GM12873 (cell line): ENCODE measurements around the gene CHMP4A.

Experiments
- TF ChIP-seq, protein P1 (sequence below): IDR thresholded peaks from 2 replicates; pipeline ENCODE4 v1.5.1; 2012; ENCODE audit warnings: low read depth, mild to moderate bottlenecking, moderate library complexity, low read length, control low read depth; ENCODE audit not compliant: insufficient read depth; ENCODE audit errors: missing control alignments

The CHMP4A gene

DNA sequence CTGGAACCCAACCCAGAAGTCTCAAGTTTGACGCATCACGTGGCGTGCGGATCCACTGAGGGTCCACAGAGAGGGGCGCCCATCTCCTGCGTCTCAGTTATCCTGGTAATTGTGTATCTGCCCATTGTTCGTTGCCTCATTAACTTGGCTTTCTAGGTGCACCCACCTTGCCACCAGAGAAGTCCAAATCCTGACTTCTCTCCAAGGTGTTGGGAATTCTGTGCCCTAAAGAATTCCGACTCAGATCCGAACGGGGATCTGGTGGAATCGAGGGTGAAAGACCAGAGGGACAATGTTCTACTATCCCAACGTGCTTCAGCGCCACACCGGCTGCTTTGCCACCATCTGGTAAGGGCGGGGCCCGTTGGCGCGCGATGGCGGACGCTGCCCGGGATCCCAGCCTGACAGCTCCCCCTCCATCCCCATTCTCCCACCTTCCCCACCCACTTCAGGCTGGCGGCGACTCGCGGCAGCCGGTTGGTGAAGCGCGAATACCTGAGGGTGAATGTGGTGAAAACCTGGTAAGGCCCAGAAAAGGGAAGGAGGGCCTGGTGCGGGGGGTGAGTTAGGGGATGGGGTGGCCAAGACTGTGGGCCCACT, 40.9 kb downstream of the CHMP4A start:
- TF ChIP-seq, protein P1, sequence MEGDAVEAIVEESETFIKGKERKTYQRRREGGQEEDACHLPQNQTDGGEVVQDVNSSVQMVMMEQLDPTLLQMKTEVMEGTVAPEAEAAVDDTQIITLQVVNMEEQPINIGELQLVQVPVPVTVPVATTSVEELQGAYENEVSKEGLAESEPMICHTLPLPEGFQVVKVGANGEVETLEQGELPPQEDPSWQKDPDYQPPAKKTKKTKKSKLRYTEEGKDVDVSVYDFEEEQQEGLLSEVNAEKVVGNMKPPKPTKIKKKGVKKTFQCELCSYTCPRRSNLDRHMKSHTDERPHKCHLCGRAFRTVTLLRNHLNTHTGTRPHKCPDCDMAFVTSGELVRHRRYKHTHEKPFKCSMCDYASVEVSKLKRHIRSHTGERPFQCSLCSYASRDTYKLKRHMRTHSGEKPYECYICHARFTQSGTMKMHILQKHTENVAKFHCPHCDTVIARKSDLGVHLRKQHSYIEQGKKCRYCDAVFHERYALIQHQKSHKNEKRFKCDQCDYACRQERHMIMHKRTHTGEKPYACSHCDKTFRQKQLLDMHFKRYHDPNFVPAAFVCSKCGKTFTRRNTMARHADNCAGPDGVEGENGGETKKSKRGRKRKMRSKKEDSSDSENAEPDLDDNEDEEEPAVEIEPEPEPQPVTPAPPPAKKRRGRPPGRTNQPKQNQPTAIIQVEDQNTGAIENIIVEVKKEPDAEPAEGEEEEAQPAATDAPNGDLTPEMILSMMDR: no peak

DNA sequence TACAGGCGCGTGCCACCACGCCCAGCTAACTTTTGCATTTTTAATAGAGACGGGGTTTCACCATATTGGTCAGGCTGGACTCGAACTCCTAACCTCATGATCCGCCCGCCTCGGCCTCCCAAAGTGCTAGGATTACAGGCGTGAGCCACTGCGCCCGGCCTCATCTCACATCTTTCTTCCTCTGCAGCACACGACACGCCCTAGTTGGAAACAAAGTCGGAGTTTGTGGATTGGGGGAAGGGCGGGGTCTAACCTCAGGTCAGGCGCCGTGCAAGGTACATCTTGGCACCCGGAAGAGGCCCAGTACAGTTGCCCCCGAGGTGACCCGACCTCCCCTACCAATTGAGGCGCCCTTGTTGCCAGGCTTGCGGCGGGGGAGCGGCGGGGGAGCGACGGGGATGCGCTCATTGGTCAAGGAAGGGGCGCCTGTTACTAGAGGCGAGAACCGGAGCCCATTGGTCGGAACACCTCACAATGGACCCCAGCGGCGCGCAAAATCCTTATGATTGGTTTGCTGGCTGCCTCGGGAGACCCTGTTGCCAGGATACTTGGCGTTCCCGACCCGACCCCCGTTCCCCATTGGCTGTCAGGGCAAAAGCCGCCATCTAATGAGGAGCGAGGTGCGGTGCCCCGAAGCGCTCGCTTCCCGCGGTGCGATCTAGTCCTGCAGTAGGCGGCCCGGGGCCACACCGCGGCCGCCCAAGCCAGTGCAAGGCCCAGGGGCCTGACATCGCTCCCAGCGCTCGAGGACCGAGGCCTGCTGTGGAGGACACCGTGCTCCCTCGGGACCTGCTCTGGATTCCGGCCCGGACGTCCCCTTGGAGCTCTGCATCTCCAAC, 41.6 kb downstream of the CHMP4A start, which contains the start of gene REC8:
REC8 (plus strand) TSS at position 659 of the 839 bp plus-strand sequence. CDS start 473 bp downstream, outside the sequence.
- TF ChIP-seq, protein P1: peak; percentile 2

DNA sequence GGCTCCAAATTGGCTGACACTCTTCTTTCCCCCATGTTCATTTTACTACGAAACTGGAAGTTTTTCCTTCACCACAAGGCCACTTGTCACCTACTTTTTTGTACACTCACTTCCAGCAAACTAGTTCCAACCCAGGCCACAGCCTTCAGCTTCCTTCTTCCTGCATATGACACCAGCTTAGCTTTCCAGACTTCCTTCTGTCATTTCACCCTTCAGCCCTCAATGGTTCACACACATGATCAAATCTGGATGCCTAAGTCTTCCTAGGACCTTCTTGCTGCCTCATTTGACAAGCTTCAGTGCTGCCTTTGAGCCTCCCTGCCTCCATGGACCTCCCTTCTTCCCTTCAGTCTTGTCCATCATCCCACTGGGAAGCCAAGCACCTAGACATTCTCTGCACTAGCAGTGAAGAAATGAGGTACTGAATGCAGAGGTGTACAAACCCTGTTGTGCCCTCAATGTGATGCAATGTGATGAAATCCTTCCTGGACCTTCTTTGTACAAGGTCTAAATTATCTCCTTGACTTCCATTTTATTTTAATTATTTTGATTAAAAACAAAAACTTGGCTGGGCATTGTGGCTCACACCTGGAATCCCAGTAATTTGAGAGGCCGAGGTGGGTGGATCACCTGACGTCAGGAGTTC, 45.7 kb downstream of the CHMP4A start:
- TF ChIP-seq, protein P1: no peak

DNA sequence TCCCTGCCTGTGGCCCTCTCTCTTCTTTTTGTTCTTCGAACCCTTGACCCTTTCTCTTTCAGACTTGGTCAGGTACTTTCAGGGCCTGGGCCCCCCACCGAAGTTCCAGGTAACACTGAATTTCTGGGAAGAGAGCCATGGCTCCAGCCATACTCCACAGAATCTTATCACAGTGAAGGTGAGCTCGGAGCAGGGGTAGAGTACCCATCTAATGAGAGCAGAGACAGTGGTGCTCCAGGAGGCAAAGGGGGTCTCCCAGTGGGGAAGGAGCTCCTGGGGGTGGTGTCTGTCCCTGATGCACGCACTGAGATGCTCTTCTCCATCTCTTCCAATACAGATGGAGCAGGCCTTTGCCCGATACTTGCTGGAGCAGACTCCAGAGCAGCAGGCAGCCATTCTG, 47.5 kb downstream of the CHMP4A start:
- TF ChIP-seq, protein P1: no peak

DNA sequence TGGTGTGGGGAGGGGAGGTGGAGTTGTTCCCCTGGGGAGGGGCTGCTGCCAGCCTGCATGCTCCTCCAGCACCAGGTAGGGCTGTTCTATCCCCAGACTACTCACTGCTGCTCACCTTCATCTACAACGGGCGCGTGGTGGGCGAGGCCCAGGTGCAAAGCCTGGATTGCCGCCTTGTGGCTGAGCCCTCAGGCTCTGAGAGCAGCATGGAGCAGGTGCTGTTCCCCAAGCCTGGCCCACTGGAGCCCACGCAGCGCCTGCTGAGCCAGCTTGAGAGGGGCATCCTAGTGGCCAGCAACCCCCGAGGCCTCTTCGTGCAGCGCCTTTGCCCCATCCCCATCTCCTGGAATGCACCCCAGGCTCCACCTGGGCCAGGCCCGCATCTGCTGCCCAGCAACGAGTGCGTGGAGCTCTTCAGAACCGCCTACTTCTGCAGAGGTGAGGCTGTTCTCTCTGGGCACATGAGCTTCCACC, 48.7 kb downstream of the CHMP4A start:
- TF ChIP-seq, protein P1: no peak

DNA sequence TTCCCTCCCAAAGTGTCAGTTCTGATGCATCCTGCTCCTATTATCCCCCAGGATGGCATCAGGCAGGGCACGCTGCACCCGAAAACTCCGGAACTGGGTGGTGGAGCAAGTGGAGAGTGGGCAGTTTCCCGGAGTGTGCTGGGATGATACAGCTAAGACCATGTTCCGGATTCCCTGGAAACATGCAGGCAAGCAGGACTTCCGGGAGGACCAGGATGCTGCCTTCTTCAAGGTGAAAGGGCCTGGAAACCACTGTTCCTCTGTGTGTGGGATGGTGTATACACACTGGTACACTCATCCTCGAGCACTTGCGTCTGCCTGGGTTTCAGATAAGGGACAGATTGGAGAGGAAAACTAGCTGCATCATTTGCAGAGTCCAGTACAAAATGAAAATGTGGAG, 51.2 kb downstream of the CHMP4A start:
- TF ChIP-seq, protein P1: no peak
